PC-3 (cell line): Measurements from ENCODE around the gene RP9. TPM values are rescaled to one million over a fixed set of nuclear protein-coding genes. Genes with fewer than 3 reads are reported as not detected.

Experiments used
- ATAC-seq: fragments of 200-7000 bp; cut with Tn5 transposase; 2 replicates; pipeline ENCODE4 v1.9.1; 2020; ENCODE audit warnings: mild to moderate bottlenecking, moderate library complexity
- BruUV-seq: library from RNA; stranded (reverse); fragments of 400-500 nt; replicated peaks from 2 replicates; lab custom pipeline; 2021; lab: Mats Ljungman, UMichigan
- CTCF ChIA-PET: fragments of 300-600 bp; sonication (Branson Sonifier 250); formaldehyde crosslinking; loops from one replicate; lab custom pipeline; 2022; ENCODE audit warnings: antibody characterized with exemption; lab: Charles Lee
- POLR2A ChIA-PET: fragments of 300-600 bp; sonication (Branson Sonifier 250); formaldehyde crosslinking; loops from one replicate; lab custom pipeline; 2022; ENCODE audit warnings: antibody characterized with exemption; ENCODE audit not compliant: unreplicated experiment; lab: Charles Lee
- DNase-seq: peaks from one replicate; pipeline ENCODE4 v3.0.0-alpha.2; 2015
- H2AFZ ChIP-seq: fragments of 300-600 bp; sonication (generic); 2 replicates; pipeline ENCODE4 v1.6.0; 2016; ENCODE audit warnings: antibody characterized with exemption, low read length
- H3F3A ChIP-seq: fragments of 300-600 bp; sonication (generic); one replicate; pipeline ENCODE4 v1.6.0; 2017; ENCODE audit warnings: antibody characterized with exemption, low read length, control low read depth, mild to moderate bottlenecking; ENCODE audit not compliant: unreplicated experiment
- H3K27ac ChIP-seq: fragments of 300-600 bp; sonication (generic); 2 replicates; pipeline ENCODE4 v1.5.1; 2016; ENCODE audit warnings: mild to moderate bottlenecking, low read length
- H3K27me3 ChIP-seq: fragments of 300-600 bp; sonication (generic); 2 replicates; pipeline ENCODE4 v1.6.1; 2016; ENCODE audit warnings: low read length, mixed read lengths
- H3K36me3 ChIP-seq: fragments of 300-600 bp; sonication (generic); 2 replicates; pipeline ENCODE4 v1.6.1; 2016; ENCODE audit warnings: low read depth, mixed run types, low read length, mixed read lengths
- H3K4me1 ChIP-seq: fragments of 300-600 bp; sonication (generic); 2 replicates; pipeline ENCODE4 v1.5.1; 2016; ENCODE audit warnings: low read length; ENCODE audit not compliant: insufficient read depth
- H3K4me2 ChIP-seq: fragments of 300-600 bp; sonication (generic); 2 replicates; pipeline ENCODE4 v1.6.0; 2016; ENCODE audit warnings: low read length
- H3K4me3 ChIP-seq: fragments of 300-600 bp; sonication (generic); 2 replicates; pipeline ENCODE4 v1.5.1; 2016; ENCODE audit warnings: mild to moderate bottlenecking, low read length, mixed read lengths
- H3K79me2 ChIP-seq: fragments of 300-600 bp; sonication (generic); 2 replicates; pipeline ENCODE4 v1.6.1; 2017; ENCODE audit warnings: low read length, mixed read lengths
- H3K9ac ChIP-seq: fragments of 300-600 bp; sonication (generic); 2 replicates; pipeline ENCODE4 v1.6.0; 2016; ENCODE audit warnings: mild to moderate bottlenecking, low read length
- H3K9me2 ChIP-seq: fragments of 300-600 bp; sonication (generic); replicated peaks from 2 replicates; pipeline ENCODE4 v1.6.1; 2016; ENCODE audit warnings: mixed run types, low read length, mixed read lengths
- H3K9me3 ChIP-seq: fragments of 300-600 bp; sonication (generic); 2 replicates; pipeline ENCODE4 v1.6.1; 2016; ENCODE audit warnings: low read length, mixed read lengths
- H4K20me1 ChIP-seq: fragments of 300-600 bp; sonication (generic); 2 replicates; pipeline ENCODE4 v1.6.1; 2016; ENCODE audit warnings: low read length, mixed read lengths
- CTCF ChIP-seq: fragments of 300-600 bp; sonication (generic); conservative IDR thresholded peaks from 2 replicates; pipeline ENCODE4 v1.5.1; 2017; ENCODE audit warnings: antibody characterized with exemption, low read depth, mild to moderate bottlenecking, low read length
- EZH2 ChIP-seq: fragments of 300-600 bp; sonication (generic); IDR thresholded peaks from one replicate; pipeline ENCODE4 v1.6.1; 2017; ENCODE audit warnings: antibody characterized with exemption, mild to moderate bottlenecking, low read length; ENCODE audit not compliant: unreplicated experiment
- EZH2phosphoT487 ChIP-seq: fragments of 300-600 bp; sonication (generic); IDR thresholded peaks from 2 replicates; pipeline ENCODE4 v1.6.1; 2018; ENCODE audit warnings: mild to moderate bottlenecking, antibody characterized with exemption, low read length, borderline replicate concordance
- intact Hi-C: fragments of 100-400 bp; cut with micrococcal nuclease; formaldehyde crosslinking; loops from 2 replicates; pipeline ENCODE4 v1.9.0; 2023
- total RNA-seq: library from RNA; depleted of rRNA; stranded (reverse); fragments of >200 nt; gene quantifications from 2 replicates; pipeline ENCODE4 v1.2.3, GENCODE V29; 2014

RP9 gene
- total RNA-seq, 1 experiment from 2014 or later = 33.9 TPM

GRCh38 chr7:33109758-33110238 is 594 bp upstream of the RP9 start:
- intact Hi-C loops = loop anchor here (1.0 to 5.0 kb wide), 5 partner anchors 20 to 417 kb away; partner anchors contain the start of genes BBS9, FKBP9, KBTBD2 and NT5C3A
- Histone ChIP-seq H3K4me1 (peaks cover 20% of the 10 kb centered on the region; the same call in 1 of the 2 replicates), H3K9me3 (no peaks in the 10 kb centered on the region), H2AFZ (peak overlapping the region; percentile 98), H3K4me2 (peak overlapping the region; percentile 99), H3K4me3 (peak overlapping the region; percentile 99), H3K27ac (peak overlapping the region; percentile 23; the same call in 1 of the 2 replicates), H3K79me2 (peaks cover 40% of the 10 kb centered on the region), H3K9me2 (no peaks in the 10 kb centered on the region), H3F3A (no peaks in the 10 kb centered on the region), H4K20me1 (no peaks in the 10 kb centered on the region), H3K27me3 (no peaks in the 10 kb centered on the region), H3K9ac (peak overlapping the region; percentile 66), H3K36me3 (no peaks in the 10 kb centered on the region)
- no TSS peak for BruUV-seq
- ATAC-seq = peak; percentile 12
- CTCF ChIA-PET = interaction anchor here (0.9 kb wide), 1 partner anchor 67 kb away, joined by 6 read pairs; no protein-coding TSS in a partner anchor
- peak; percentile 45 for DNase-seq
- TF ChIP-seq EZH2phosphoT487 = no peak
- no peak for TF ChIP-seq EZH2
- no peak for TF ChIP-seq CTCF
- POLR2A ChIA-PET = no interaction called here

GRCh38 chr7:33108554-33109004 is 625 bp downstream of the RP9 start:
- intact Hi-C loops = loop anchor here (2.0 to 5.0 kb wide), 4 partner anchors 46 to 416 kb away; partner anchors contain the start of genes FKBP9, KBTBD2 and NT5C3A
- no peaks in the 10 kb centered on the region for H4K20me1 ChIP-seq
- no peaks in the 10 kb centered on the region for H3F3A ChIP-seq
- peak overlapping the region; percentile 93 for H2AFZ ChIP-seq
- DNase-seq (peak; percentile 42), ATAC-seq (peak; percentile 25)
- H3K36me3 ChIP-seq = no peaks in the 10 kb centered on the region
- no peaks in the 10 kb centered on the region for H3K9me3 ChIP-seq
- TF ChIP-seq EZH2phosphoT487 (no peak), EZH2 (no peak), CTCF (no peak; the same call in 1 of the 2 replicates)
- BruUV-seq = no TSS peak
- H3K4me3 ChIP-seq = peak overlapping the region; percentile 99
- peaks cover 51% of the 10 kb centered on the region for H3K79me2 ChIP-seq
- H3K4me1 ChIP-seq = peaks cover 20% of the 10 kb centered on the region; the same call in 1 of the 2 replicates
- H3K27me3 ChIP-seq = no peaks in the 10 kb centered on the region
- 0 out of 2 replicates have a peak overlapping the region, but pooled peaks have one; percentile 13 for H3K27ac ChIP-seq
- H3K9me2 ChIP-seq = no peaks in the 10 kb centered on the region
- POLR2A ChIA-PET = no interaction called here
- CTCF ChIA-PET = interaction anchor here (0.8 to 1.7 kb wide), 4 partner anchors 33 to 308 kb away, joined by 3 to 9 read pairs (median 6); partner anchors contain the start of gene NT5C3A
- H3K9ac ChIP-seq = peak overlapping the region; percentile 80
- peak overlapping the region; percentile 96 for H3K4me2 ChIP-seq
